DND-41 (cell line): ENCODE results near the gene MS4A6E.
"Not testable (repeated sequence)": the region's sequence is repeated elsewhere in the genome, so short reads cannot be mapped to it uniquely, and the experiment has no call there.

Source experiments
- EZH2 ChIP-seq: IDR thresholded peaks from 3 replicates; pipeline ENCODE4 v1.6.1; 2012; ENCODE audit warnings: borderline replicate concordance, low read depth, mild to moderate bottlenecking, moderate library complexity, low read length, inconsistent platforms; ENCODE audit not compliant: severe bottlenecking
- TF ChIP-seq, protein P1 (sequence below): IDR thresholded peaks from 2 replicates; pipeline ENCODE4 v1.5.1; 2012; ENCODE audit warnings: borderline replicate concordance, low read length, moderate library complexity, mild to moderate bottlenecking; ENCODE audit not compliant: poor library complexity, severe bottlenecking; ENCODE audit errors: extremely low read depth

DNA sequence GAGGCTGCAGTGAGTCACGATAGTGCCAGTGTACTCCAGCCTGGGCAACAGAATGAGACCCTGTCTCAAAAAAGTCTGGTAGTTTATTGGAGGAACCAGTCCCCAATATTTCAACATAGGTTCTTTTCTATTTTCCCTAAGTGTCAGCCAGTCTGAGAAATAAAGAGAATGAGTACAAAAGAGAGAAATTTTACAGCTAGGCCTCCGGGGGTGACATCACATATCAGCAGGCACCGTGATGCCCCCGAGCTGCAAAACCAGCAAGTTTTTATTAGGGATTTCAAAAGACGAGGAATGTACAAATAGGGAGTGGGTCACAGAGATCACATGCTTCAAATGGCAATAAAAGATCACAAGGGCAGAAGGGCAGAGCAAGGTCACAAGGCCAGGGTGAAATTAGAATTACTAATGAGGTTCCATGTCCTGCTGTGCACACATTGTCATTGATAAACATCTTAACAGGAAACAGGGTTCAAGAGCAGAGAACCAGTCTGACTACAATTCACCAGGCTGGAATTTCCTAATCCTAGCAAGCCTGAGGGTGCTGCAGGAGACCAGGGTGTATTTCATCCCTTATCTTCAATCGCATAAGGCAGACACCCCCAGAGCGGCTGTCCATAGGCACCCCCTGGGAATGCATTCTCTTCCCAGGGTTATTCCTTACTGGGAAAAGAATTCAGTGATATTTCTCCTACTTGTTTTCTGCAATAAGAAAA is 41.5 kb upstream of the MS4A6E start:
- TF ChIP-seq, protein P1, sequence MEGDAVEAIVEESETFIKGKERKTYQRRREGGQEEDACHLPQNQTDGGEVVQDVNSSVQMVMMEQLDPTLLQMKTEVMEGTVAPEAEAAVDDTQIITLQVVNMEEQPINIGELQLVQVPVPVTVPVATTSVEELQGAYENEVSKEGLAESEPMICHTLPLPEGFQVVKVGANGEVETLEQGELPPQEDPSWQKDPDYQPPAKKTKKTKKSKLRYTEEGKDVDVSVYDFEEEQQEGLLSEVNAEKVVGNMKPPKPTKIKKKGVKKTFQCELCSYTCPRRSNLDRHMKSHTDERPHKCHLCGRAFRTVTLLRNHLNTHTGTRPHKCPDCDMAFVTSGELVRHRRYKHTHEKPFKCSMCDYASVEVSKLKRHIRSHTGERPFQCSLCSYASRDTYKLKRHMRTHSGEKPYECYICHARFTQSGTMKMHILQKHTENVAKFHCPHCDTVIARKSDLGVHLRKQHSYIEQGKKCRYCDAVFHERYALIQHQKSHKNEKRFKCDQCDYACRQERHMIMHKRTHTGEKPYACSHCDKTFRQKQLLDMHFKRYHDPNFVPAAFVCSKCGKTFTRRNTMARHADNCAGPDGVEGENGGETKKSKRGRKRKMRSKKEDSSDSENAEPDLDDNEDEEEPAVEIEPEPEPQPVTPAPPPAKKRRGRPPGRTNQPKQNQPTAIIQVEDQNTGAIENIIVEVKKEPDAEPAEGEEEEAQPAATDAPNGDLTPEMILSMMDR = not testable (repeated sequence)
- TF ChIP-seq EZH2 = not testable (repeated sequence)
